Stomach (tissue), 4 donors: Measurements from ENCODE around the gene MDC1.

Source experiments
- EP300 ChIP-seq: sonication (generic); formaldehyde crosslinking; IDR thresholded peaks from one replicate; pipeline ENCODE4 v1.6.1; 2017; ENCODE audit warnings: antibody characterized with exemption
- POLR2A ChIP-seq, 4 donors: fragments of 450-650 bp; IDR thresholded peaks; one replicate each; pipeline ENCODE4 v1.6.1; 2016; ENCODE audit warnings: antibody characterized with exemption in 4 of 4, control low read depth in 2 of 4, mild to moderate bottlenecking in 1 of 4, moderate library complexity in 1 of 4
- POLR2AphosphoS5 ChIP-seq, 3 donors: sonication (generic); formaldehyde crosslinking; IDR thresholded peaks; one replicate each; pipeline ENCODE4 v1.6.1; 2016; ENCODE audit warnings: antibody characterized with exemption in 3 of 3
- TF ChIP-seq, protein P1 (sequence below), 7 experiments: fragments of 450-650 bp in 4 of 7; fragments of 200-600 bp in 3 of 7; sonication (generic) in 3 of 7; IDR thresholded peaks; one replicate each; pipeline ENCODE4 v1.5.1; 2016 to 2019; ENCODE audit warnings: antibody characterized with exemption in 7 of 7, control low read depth in 2 of 7, mild to moderate bottlenecking in 1 of 7

DNA sequence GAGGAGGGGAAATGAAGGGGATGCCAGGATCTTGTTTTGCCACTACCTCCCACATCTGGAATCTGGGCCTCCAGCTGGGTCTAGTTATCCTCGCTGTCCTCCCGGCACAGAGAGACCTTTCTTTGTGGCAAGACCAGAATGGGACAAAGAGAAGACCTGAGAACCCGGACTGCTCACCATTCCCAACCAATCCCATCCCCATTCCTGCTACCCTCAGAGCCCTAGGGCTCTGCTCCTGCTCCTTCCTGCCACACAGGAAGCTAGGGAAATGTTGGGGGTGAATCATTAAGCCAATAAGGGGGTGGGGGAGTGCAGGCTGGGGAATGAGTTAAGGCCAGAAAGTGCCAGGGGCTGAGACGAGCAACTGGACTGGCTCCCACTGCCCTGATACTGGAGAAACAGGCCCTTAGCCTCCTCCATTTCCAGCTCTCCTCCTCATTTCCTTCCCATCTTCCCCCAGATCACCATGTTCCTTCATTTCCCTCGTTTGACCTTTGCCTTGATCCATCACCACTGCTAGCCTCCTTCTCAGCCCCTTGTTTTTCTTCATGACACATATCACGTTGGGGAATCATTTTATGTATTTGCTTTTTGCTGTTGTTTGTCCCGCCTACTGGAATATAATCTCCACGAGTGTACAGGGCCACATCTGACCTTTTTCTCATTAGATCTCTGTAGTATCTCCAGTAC is 31.9 kb upstream of the MDC1 start:
- TF ChIP-seq, protein P1, sequence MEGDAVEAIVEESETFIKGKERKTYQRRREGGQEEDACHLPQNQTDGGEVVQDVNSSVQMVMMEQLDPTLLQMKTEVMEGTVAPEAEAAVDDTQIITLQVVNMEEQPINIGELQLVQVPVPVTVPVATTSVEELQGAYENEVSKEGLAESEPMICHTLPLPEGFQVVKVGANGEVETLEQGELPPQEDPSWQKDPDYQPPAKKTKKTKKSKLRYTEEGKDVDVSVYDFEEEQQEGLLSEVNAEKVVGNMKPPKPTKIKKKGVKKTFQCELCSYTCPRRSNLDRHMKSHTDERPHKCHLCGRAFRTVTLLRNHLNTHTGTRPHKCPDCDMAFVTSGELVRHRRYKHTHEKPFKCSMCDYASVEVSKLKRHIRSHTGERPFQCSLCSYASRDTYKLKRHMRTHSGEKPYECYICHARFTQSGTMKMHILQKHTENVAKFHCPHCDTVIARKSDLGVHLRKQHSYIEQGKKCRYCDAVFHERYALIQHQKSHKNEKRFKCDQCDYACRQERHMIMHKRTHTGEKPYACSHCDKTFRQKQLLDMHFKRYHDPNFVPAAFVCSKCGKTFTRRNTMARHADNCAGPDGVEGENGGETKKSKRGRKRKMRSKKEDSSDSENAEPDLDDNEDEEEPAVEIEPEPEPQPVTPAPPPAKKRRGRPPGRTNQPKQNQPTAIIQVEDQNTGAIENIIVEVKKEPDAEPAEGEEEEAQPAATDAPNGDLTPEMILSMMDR (IDR thresholded peaks at IDR 0.05), result no peak
- TF ChIP-seq POLR2AphosphoS5 (IDR thresholded peaks at IDR 0.05), result no peak
- TF ChIP-seq POLR2A (IDR thresholded peaks at IDR 0.05), result no peak
- no peak for TF ChIP-seq EP300
